ENCODE results near the gene DGKH. TPM values are rescaled to one million over a fixed set of nuclear protein-coding genes. Genes with fewer than 3 reads are reported as not detected.
A peak's percentile ranks its signal among the peaks of the same experiment; 100 is the strongest.

The DGKH gene
- total RNA-seq, 1 donor = 8.7 TPM

GRCh38 chr13:42112864-42113263, 64.4 kb downstream of the DGKH start:
- H3K9me3 ChIP-seq (ENCODE audit: low read depth, low read length) = no peaks in the 10 kb centered on the region
- H4K20me1 ChIP-seq (ENCODE audit: insufficient read depth, low read length) = peaks cover 2% of the 10 kb centered on the region
- no peak for DNase-seq (ENCODE audit: insufficient read length, low spot score, missing footprints)
- H2AFZ ChIP-seq (ENCODE audit: low read length) = no peak overlapping the region
- no peak overlapping the region for H3K4me3 ChIP-seq (ENCODE audit: insufficient read depth, low read length)
- no peak for TF ChIP-seq CTCF (IDR thresholded peaks at IDR 0.05; ENCODE audit: extremely low read depth, low read depth, low read length)
- H3K36me3 ChIP-seq (ENCODE audit: insufficient read depth, low read length) = no peaks in the 10 kb centered on the region
- peaks cover 5% of the 10 kb centered on the region for H3K4me1 ChIP-seq (ENCODE audit: insufficient read depth, low read length)
- no peaks in the 10 kb centered on the region for H3K27me3 ChIP-seq (ENCODE audit: insufficient read depth, low read length)
- H3K27ac ChIP-seq (ENCODE audit: low read depth, low read length) = no peak overlapping the region
- no peak overlapping the region for H3K4me2 ChIP-seq (ENCODE audit: insufficient read depth, low read length)
- H3K79me2 ChIP-seq (ENCODE audit: insufficient read depth, low read length) = peaks cover 9% of the 10 kb centered on the region

DNA sequence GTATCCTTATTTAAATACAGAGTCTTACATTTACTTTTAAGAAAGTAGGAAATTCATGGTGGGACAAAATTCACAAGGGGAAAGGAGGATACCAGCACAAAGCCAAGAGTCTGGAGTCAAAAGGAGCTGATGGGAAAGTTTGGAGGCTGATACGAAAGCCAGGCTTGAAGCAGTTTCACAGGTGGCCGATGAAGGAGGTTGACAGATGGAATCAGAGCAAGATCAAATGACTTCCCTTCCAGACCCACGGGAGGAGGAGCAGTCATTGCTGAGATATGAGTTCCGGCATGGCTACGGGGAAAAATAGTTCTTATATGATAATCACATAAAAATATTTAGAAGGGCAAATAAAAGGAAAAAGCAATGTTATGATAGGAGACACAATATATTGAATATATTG, 65.0 kb downstream of the DGKH start:
- peak; percentile 42 for DNase-seq (ENCODE audit: insufficient read length, low spot score, missing footprints)
- Histone ChIP-seq H3K9me3 (ENCODE audit: low read depth, low read length) (no peaks in the 10 kb centered on the region), H2AFZ (ENCODE audit: low read length) (no peak overlapping the region), H3K27ac (ENCODE audit: low read depth, low read length) (no peak overlapping the region), H3K4me2 (ENCODE audit: insufficient read depth, low read length) (no peak overlapping the region), H3K4me1 (ENCODE audit: insufficient read depth, low read length) (peaks cover 5% of the 10 kb centered on the region), H3K4me3 (ENCODE audit: insufficient read depth, low read length) (no peak overlapping the region), H3K79me2 (ENCODE audit: insufficient read depth, low read length) (peaks cover 13% of the 10 kb centered on the region), H4K20me1 (ENCODE audit: insufficient read depth, low read length) (peaks cover 2% of the 10 kb centered on the region), H3K27me3 (ENCODE audit: insufficient read depth, low read length) (no peaks in the 10 kb centered on the region), H3K36me3 (ENCODE audit: insufficient read depth, low read length) (no peaks in the 10 kb centered on the region)
- no peak for TF ChIP-seq CTCF (IDR thresholded peaks at IDR 0.05; ENCODE audit: extremely low read depth, low read depth, low read length)

- H4K20me1 ChIP-seq (ENCODE audit: insufficient read depth, low read length) = peaks cover 2% of the 10 kb centered on the region
- no peaks in the 10 kb centered on the region for H3K9me3 ChIP-seq (ENCODE audit: low read depth, low read length)
- H2AFZ ChIP-seq (ENCODE audit: low read length) = no peak overlapping the region
- no peak overlapping the region for H3K4me3 ChIP-seq (ENCODE audit: insufficient read depth, low read length)
- H3K27ac ChIP-seq (ENCODE audit: low read depth, low read length) = no peak overlapping the region
- peaks cover 5% of the 10 kb centered on the region for H3K4me1 ChIP-seq (ENCODE audit: insufficient read depth, low read length)
- no peaks in the 10 kb centered on the region for H3K36me3 ChIP-seq (ENCODE audit: insufficient read depth, low read length)
- no peaks in the 10 kb centered on the region for H3K27me3 ChIP-seq (ENCODE audit: insufficient read depth, low read length)
- TF ChIP-seq CTCF (IDR thresholded peaks at IDR 0.05; ENCODE audit: extremely low read depth, low read depth, low read length) = no peak
- no peak overlapping the region for H3K4me2 ChIP-seq (ENCODE audit: insufficient read depth, low read length)
- H3K79me2 ChIP-seq (ENCODE audit: insufficient read depth, low read length) = peaks cover 18% of the 10 kb centered on the region
- no peak for DNase-seq (ENCODE audit: insufficient read length, low spot score, missing footprints)
Observed at GRCh38 chr13:42114278-42114677, 65.8 kb downstream of the DGKH start.

GRCh38 chr13:42114912-42115311, 66.5 kb downstream of the DGKH start:
- no peak for DNase-seq (ENCODE audit: insufficient read length, low spot score, missing footprints)
- peaks cover 18% of the 10 kb centered on the region for H3K79me2 ChIP-seq (ENCODE audit: insufficient read depth, low read length)

More at GRCh38 chr13:42114912-42115311, 66.5 kb downstream of the DGKH start:
- Histone ChIP-seq H3K27me3 (ENCODE audit: insufficient read depth, low read length) (no peaks in the 10 kb centered on the region), H4K20me1 (ENCODE audit: insufficient read depth, low read length) (peaks cover 2% of the 10 kb centered on the region), H3K27ac (ENCODE audit: low read depth, low read length) (no peak overlapping the region), H3K4me3 (ENCODE audit: insufficient read depth, low read length) (no peak overlapping the region), H3K4me2 (ENCODE audit: insufficient read depth, low read length) (no peak overlapping the region), H3K4me1 (ENCODE audit: insufficient read depth, low read length) (peaks cover 5% of the 10 kb centered on the region), H2AFZ (ENCODE audit: low read length) (no peak overlapping the region), H3K36me3 (ENCODE audit: insufficient read depth, low read length) (no peaks in the 10 kb centered on the region), H3K9me3 (ENCODE audit: low read depth, low read length) (no peaks in the 10 kb centered on the region)
- no peak for TF ChIP-seq CTCF (IDR thresholded peaks at IDR 0.05; ENCODE audit: extremely low read depth, low read depth, low read length)
